ENCODE data around the gene CENPT. TPM values are rescaled to one million over a fixed set of nuclear protein-coding genes. Genes with fewer than 3 reads are reported as not detected.

The CENPT gene
- total and polyA plus RNA-seq, 2 of the 8 experiments (the other 6 are each of a cell fraction or from before 2014, with no cell fraction given) = 42.4 to 53.4 TPM

GRCh38 chr16:67842509-67843342 is 4.8 kb downstream of the CENPT start (continued):
- TF ChIP-seq SIRT6 (IDR thresholded peaks at IDR 0.05; ENCODE audit: low read length) (no peak), BACH1 (IDR thresholded peaks at IDR 0.05; ENCODE audit: low read length) (no peak; the same call in 1 of the 2 replicates), BCL11A (IDR thresholded peaks at IDR 0.05; ENCODE audit: low read depth in 2 of 2, low read length in 2 of 2) (no peak), USF2 (IDR thresholded peaks at IDR 0.05; ENCODE audit: low read length) (no peak), SIN3A (conservative IDR thresholded peaks at IDR 0.05 in 1 of 2, IDR thresholded peaks at IDR 0.05 in 1 of 2; ENCODE audit: low read depth in 1 of 2, low read length in 2 of 2) (peak in 1 of 2 experiments; percentile 73; a peak in 1 of 4 replicates), SRF (IDR thresholded peaks at IDR 0.05; ENCODE audit: low read depth, low read length) (0 out of 2 replicates have a peak, but pooled peaks have one; percentile 19), TAF1 (IDR thresholded peaks at IDR 0.05; ENCODE audit: low read depth, low read length) (no peak), CHD2 (IDR thresholded peaks at IDR 0.05; ENCODE audit: low read length) (no peak), CBX8 (IDR thresholded peaks at IDR 0.05; ENCODE audit: borderline replicate concordance, low read depth, low read length) (no peak), CHD1 (IDR thresholded peaks at IDR 0.05; ENCODE audit: low read depth, low read length) (no peak), RAD21 (IDR thresholded peaks at IDR 0.05 in 1 of 2, conservative IDR thresholded peaks at IDR 0.05 in 1 of 2; ENCODE audit: low read depth in 2 of 2, low read length in 2 of 2) (peak; percentile 17 to 34; a peak in 2 of 4 replicates), ATF2 (IDR thresholded peaks at IDR 0.05; ENCODE audit: low read length) (no peak), YY1 (IDR thresholded peaks at IDR 0.05; ENCODE audit: low read depth, low read length) (no peak)
